OCI-LY7 (cell line): Measurements from ENCODE around the gene GDA. TPM values are rescaled to one million over a fixed set of nuclear protein-coding genes. Genes with fewer than 3 reads are reported as not detected.

Source experiments
- BruUV-seq: library from RNA; stranded (reverse); fragments of 400-500 nt; replicated peaks from 2 replicates; lab custom pipeline; 2021; lab: Mats Ljungman, UMichigan
- CTCF ChIA-PET: fragments of 300-600 bp; sonication (Branson Sonifier 250); formaldehyde crosslinking; loops from one replicate; lab custom pipeline; 2022; ENCODE audit warnings: antibody characterized with exemption; ENCODE audit not compliant: unreplicated experiment; lab: Charles Lee
- POLR2A ChIA-PET: fragments of 300-600 bp; sonication (Branson Sonifier 250); formaldehyde crosslinking; loops from one replicate; lab custom pipeline; 2022; ENCODE audit warnings: antibody characterized with exemption; lab: Charles Lee
- DNase-seq: peaks from one replicate; pipeline ENCODE4 v3.0.0-alpha.2; 2015; ENCODE audit warnings: low spot score
- H2AFZ ChIP-seq: fragments of 200-600 bp; sonication (generic), shearing (Covaris generic); 2 replicates; pipeline ENCODE4 v1.6.1; 2014; ENCODE audit warnings: mild to moderate bottlenecking, antibody characterized with exemption, low read length, moderate library complexity
- H3K27ac ChIP-seq: fragments of 200-600 bp; sonication (generic); 2 replicates; pipeline ENCODE4 v1.5.1; 2014; ENCODE audit warnings: mixed run types, low read depth, mild to moderate bottlenecking, moderate library complexity, low read length, inconsistent platforms; ENCODE audit not compliant: poor library complexity, severe bottlenecking
- H3K36me3 ChIP-seq: fragments of 200-600 bp; sonication (generic); 2 replicates; pipeline ENCODE4 v1.6.1; 2014; ENCODE audit warnings: mild to moderate bottlenecking, antibody characterized with exemption, low read length, moderate library complexity, mixed read lengths; ENCODE audit not compliant: insufficient read depth
- H3K4me1 ChIP-seq: fragments of 200-600 bp; sonication (generic); 2 replicates; pipeline ENCODE4 v1.5.1; 2014; ENCODE audit warnings: mild to moderate bottlenecking, low read length; ENCODE audit not compliant: insufficient read depth, poor library complexity, severe bottlenecking
- H3K4me2 ChIP-seq: fragments of 200-600 bp; sonication (generic); 2 replicates; pipeline ENCODE4 v1.6.1; 2014; ENCODE audit warnings: mild to moderate bottlenecking, low read length
- H3K4me3 ChIP-seq: fragments of 200-600 bp; sonication (generic); 2 replicates; pipeline ENCODE4 v1.5.1; 2014; ENCODE audit warnings: mild to moderate bottlenecking, low read depth, low read length; ENCODE audit not compliant: poor library complexity, severe bottlenecking
- H3K79me2 ChIP-seq: fragments of 200-600 bp; sonication (generic); 2 replicates; pipeline ENCODE4 v1.6.1; 2016; ENCODE audit warnings: low read depth, mild to moderate bottlenecking, low read length, moderate library complexity, mixed read lengths; ENCODE audit not compliant: insufficient read depth
- H3K9me2 ChIP-seq: fragments of 200-600 bp; sonication (generic); 2 replicates; pipeline ENCODE4 v1.6.1; 2016; ENCODE audit warnings: mild to moderate bottlenecking, low read length, mixed read lengths; ENCODE audit not compliant: insufficient read depth
- H3K9me3 ChIP-seq: fragments of 200-600 bp; sonication (generic); 2 replicates; pipeline ENCODE4 v1.6.1; 2014; ENCODE audit warnings: mild to moderate bottlenecking, mixed run types, low read length, mixed read lengths
- H4K20me1 ChIP-seq: fragments of 200-600 bp; sonication (generic); 2 replicates; pipeline ENCODE4 v1.6.1; 2014; ENCODE audit warnings: mild to moderate bottlenecking, antibody characterized with exemption, low read length, moderate library complexity, mixed read lengths; ENCODE audit not compliant: insufficient read depth
- EZH2phosphoT487 ChIP-seq: fragments of 200-600 bp; sonication (generic); IDR thresholded peaks from 2 replicates; pipeline ENCODE4 v1.6.1; 2018; ENCODE audit warnings: low read depth, borderline replicate concordance, mild to moderate bottlenecking, mixed run types, antibody characterized with exemption, low read length, moderate library complexity, mixed read lengths
- intact Hi-C: fragments of 100-400 bp; cut with micrococcal nuclease; formaldehyde crosslinking; loops from one replicate; pipeline ENCODE4 v1.10.0; 2022; ENCODE audit not compliant: unreplicated experiment
- total RNA-seq, 2 experiments: library from RNA; depleted of rRNA in 1 of 2; stranded (reverse); fragments of >200 nt in 1 of 2; shearing (Covaris generic) in 1 of 2; gene quantifications; 2 replicates each; pipeline ENCODE4 v1.2.3, GENCODE V29; 2014 to 2022
- TF ChIP-seq, protein P1 (sequence below): fragments of 200-600 bp; sonication (generic); conservative IDR thresholded peaks from 2 replicates; pipeline ENCODE4 v1.5.1; 2014; ENCODE audit warnings: mild to moderate bottlenecking, antibody characterized with exemption, low read length, moderate library complexity, mixed read lengths

The GDA gene
- total RNA-seq, 2 experiments from 2014 or later: not detected

DNA sequence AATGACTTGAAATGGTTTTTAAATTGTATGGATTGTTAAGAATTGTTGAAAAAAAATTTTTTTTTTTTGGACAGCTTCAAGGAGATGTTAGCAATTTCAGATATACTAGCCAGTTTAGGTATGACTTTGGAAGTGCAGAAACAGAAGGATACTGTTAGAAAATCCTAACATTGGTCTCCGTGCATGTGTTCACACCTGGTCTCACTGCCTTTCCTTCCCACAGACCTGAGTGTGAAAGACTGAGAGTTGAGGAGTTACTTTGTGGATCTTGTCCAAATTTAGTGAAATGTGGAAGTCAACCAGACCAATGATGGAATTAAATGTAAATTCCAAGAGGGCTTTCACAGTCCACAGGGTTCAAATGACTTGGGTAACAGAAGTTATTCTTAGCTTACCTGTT, 102.3 kb downstream of the GDA start:
- Histone ChIP-seq H3K79me2 (no peaks in the 10 kb centered on the region), H4K20me1 (no peaks in the 10 kb centered on the region), H3K4me2 (no peak overlapping the region), H3K4me3 (no peak overlapping the region), H3K36me3 (no peaks in the 10 kb centered on the region), H2AFZ (no peak overlapping the region), H3K9me3 (no peaks in the 10 kb centered on the region), H3K9me2 (no peaks in the 10 kb centered on the region), H3K27ac (no peak overlapping the region), H3K4me1 (no peaks in the 10 kb centered on the region)
- ChIA-PET POLR2A (interaction anchor here (0.7 to 0.8 kb wide), 2 partner anchors 9 to 55 kb away, joined by 3 read pairs; no protein-coding TSS in a partner anchor), CTCF (no interaction called here)
- intact Hi-C loops: no loop called here
- no TSS peak for BruUV-seq
- DNase-seq: no peak
- TF ChIP-seq, protein P1, sequence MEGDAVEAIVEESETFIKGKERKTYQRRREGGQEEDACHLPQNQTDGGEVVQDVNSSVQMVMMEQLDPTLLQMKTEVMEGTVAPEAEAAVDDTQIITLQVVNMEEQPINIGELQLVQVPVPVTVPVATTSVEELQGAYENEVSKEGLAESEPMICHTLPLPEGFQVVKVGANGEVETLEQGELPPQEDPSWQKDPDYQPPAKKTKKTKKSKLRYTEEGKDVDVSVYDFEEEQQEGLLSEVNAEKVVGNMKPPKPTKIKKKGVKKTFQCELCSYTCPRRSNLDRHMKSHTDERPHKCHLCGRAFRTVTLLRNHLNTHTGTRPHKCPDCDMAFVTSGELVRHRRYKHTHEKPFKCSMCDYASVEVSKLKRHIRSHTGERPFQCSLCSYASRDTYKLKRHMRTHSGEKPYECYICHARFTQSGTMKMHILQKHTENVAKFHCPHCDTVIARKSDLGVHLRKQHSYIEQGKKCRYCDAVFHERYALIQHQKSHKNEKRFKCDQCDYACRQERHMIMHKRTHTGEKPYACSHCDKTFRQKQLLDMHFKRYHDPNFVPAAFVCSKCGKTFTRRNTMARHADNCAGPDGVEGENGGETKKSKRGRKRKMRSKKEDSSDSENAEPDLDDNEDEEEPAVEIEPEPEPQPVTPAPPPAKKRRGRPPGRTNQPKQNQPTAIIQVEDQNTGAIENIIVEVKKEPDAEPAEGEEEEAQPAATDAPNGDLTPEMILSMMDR: no peak
- TF ChIP-seq EZH2phosphoT487: no peak

DNA sequence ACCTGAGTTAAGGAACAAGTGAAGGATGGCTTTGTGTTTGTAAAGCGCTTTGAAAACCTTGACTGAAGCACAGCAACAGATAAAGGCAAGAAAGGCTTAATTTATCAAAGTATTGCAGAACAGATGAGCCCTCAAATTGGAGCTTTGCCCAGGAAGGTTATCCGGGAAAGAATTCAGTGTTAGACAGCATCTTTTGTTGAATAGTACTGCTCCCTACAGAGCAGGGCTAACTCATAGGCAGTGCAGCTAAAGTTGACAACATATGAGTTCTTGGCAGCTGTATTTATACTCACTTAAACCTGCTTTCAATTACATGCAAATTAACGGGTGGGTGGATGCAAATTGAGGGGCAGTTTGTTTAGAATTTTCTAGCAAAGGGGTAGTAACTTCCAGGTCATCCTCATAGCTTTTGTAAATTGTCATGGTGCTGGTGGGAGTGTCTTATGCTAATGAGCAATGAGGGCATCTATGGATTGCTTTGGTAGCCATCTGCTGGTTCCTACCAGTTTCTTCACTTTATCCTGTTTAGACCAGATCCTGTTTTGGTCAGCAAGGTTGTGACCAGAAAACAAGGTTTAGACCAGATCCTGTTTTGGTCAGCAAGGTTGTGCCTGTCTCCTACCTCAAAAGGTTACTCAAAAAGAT, 105.8 kb downstream of the GDA start:
- H3K4me1 ChIP-seq: no peaks in the 10 kb centered on the region
- TF ChIP-seq EZH2phosphoT487: no peak
- TF ChIP-seq, protein P1: no peak
- no peak overlapping the region for H3K4me2 ChIP-seq
- ChIA-PET CTCF (no interaction called here), POLR2A (interaction anchor here (0.6 kb wide), 1 partner anchor 571 kb away, joined by 4 read pairs; no protein-coding TSS in a partner anchor)
- intact Hi-C loops: no loop called here
- H3K27ac ChIP-seq: no peak overlapping the region
- DNase-seq: no peak
- H3K9me3 ChIP-seq: no peaks in the 10 kb centered on the region
- BruUV-seq: no TSS peak
- H2AFZ ChIP-seq: no peak overlapping the region
- no peaks in the 10 kb centered on the region for H3K9me2 ChIP-seq
- H3K36me3 ChIP-seq: no peaks in the 10 kb centered on the region
- H4K20me1 ChIP-seq: no peaks in the 10 kb centered on the region
- no peaks in the 10 kb centered on the region for H3K79me2 ChIP-seq
- H3K4me3 ChIP-seq: no peak overlapping the region

DNA sequence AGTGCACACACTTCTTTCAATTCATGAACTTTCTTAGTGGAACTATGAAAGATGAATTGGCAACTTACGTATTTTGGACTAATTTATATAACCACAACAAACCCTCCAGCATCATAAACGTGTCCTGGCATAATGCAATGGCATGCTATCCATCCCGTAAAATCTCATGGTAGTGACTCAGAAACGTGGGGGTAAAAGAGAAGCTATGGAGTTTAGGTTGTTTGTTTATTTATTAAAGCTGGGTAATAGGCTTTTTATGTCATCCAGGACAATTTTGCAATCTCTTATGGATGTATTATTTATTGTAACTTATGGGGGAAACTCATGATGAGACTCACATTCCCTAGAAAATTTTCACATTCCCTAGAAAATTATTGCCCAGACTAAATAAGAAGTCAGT, 106.3 kb downstream of the GDA start:
- Histone ChIP-seq H3K9me3 (no peaks in the 10 kb centered on the region), H3K4me3 (no peak overlapping the region), H3K4me1 (no peaks in the 10 kb centered on the region), H4K20me1 (no peaks in the 10 kb centered on the region), H3K36me3 (no peaks in the 10 kb centered on the region), H3K27ac (no peak overlapping the region), H3K79me2 (no peaks in the 10 kb centered on the region), H3K4me2 (no peak overlapping the region), H2AFZ (no peak overlapping the region), H3K9me2 (no peaks in the 10 kb centered on the region)
- POLR2A ChIA-PET: interaction anchor here (0.6 kb wide), 1 partner anchor 571 kb away, joined by 4 read pairs; no protein-coding TSS in a partner anchor
- CTCF ChIA-PET: no interaction called here
- no TSS peak for BruUV-seq
- no peak for DNase-seq
- intact Hi-C loops: no loop called here
- TF ChIP-seq EZH2phosphoT487: no peak
- TF ChIP-seq, protein P1: no peak
